HTERT RPE-1 (cell line): ENCODE results near the gene STARD9.

ENCODE experiments used
- in situ Hi-C: fragments of 300-500 bp; cut with MboI; formaldehyde crosslinking; loops from 4 replicates; pipeline ENCODE4 v1.14.3; 2020; ENCODE audit warnings: low sequenced_read_pairs

Gene STARD9

GRCh38 chr15:42726114-42726513 lies 150.7 kb downstream of the STARD9 start:
- in situ Hi-C loops: no loop called here

GRCh38 chr15:42727750-42728381 lies 152.5 kb downstream of the STARD9 start:
- in situ Hi-C loops: no loop called here

DNA sequence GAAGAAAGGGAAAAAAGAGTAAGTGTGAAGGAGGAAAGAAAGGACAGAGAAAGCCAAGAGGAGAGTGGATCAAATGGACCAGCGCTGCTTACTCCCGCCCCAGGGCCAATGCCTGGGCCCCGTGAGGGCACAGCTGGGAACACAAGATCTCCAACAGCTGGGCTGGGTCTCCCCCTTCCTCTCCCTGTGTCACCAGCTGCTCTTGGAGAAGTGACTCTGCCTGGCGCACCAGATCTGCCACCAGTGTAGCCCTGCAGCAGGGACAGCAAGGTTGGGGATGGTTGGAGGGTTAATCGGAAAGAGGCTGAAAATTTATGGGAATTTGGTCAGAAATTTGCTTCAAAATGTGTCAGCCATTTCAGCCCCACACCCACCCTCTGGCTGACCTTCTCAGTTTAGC lies 153.2 kb downstream of the STARD9 start:
- in situ Hi-C loops: no loop called here

- in situ Hi-C loops: no loop called here
Measured at GRCh38 chr15:42728972-42729371, 153.6 kb downstream of the STARD9 start.

DNA sequence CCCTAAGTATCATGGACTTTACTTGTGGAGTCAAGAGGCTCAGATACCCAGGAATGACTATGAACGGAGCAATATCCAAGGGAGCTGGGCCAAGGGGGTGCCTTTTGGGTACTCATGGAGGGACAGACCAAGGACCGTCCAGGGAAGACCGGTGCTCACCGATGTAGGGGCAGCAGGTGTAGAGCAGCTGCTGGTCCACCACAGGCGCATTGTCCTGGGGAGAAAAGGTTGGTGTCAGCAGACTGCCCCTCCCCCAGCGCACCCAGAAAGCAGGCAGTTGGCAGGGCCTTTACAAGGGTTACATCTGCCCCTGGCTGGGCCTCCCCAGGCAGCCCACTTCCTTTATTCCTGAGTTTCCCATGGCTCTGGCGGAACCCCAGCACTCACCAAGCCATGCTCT lies 154.0 kb downstream of the STARD9 start:
- in situ Hi-C loops: no loop called here

DNA sequence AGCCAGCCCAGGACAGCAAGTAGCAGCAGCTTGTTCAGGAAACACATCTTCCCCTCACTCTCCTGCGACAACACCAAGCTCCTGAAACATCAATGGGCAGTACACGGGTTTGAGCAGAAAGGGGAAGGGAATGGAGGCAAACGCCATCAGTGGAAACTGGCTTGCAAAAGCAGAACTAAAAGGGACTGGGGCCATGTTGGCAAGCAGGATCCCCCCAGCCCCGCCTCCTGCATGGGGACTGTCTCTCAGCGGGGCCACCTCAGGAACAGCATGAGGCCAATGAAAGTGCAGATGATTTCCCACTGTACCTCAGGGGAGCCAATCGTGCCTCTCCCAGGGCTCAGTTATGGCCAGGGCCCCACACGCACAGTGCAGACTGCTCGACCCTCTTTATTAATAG lies 154.7 kb downstream of the STARD9 start:
- in situ Hi-C loops: no loop called here

GRCh38 chr15:42730536-42730935 lies 155.1 kb downstream of the STARD9 start:
- in situ Hi-C loops: no loop called here

- in situ Hi-C loops: no loop called here
Measured at GRCh38 chr15:42731461-42731860, 156.1 kb downstream of the STARD9 start.

- in situ Hi-C loops: no loop called here
Measured at GRCh38 chr15:42732095-42732827, 156.9 kb downstream of the STARD9 start.

DNA sequence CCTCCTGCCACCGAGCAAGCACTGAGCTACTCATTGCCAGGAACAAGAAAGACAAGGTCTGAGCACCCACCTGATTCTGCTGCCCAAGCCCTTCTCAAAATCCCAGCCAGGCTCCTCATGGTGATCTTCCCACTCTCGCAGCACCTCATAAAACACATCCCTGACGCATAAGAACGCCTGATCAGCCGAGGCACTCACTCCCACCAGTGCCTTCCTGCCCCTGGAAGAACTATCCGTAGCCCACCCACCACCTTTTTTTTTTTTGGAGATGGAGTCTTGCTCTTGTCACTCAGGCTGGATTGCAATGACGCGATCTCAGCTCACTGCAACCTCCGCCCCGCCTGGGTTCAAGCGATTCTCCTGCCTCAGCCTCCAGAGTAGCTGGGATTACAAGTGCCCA lies 157.6 kb downstream of the STARD9 start:
- in situ Hi-C loops: no loop called here

- in situ Hi-C loops: no loop called here
Measured at GRCh38 chr15:42734076-42734672, 158.8 kb downstream of the STARD9 start.

DNA sequence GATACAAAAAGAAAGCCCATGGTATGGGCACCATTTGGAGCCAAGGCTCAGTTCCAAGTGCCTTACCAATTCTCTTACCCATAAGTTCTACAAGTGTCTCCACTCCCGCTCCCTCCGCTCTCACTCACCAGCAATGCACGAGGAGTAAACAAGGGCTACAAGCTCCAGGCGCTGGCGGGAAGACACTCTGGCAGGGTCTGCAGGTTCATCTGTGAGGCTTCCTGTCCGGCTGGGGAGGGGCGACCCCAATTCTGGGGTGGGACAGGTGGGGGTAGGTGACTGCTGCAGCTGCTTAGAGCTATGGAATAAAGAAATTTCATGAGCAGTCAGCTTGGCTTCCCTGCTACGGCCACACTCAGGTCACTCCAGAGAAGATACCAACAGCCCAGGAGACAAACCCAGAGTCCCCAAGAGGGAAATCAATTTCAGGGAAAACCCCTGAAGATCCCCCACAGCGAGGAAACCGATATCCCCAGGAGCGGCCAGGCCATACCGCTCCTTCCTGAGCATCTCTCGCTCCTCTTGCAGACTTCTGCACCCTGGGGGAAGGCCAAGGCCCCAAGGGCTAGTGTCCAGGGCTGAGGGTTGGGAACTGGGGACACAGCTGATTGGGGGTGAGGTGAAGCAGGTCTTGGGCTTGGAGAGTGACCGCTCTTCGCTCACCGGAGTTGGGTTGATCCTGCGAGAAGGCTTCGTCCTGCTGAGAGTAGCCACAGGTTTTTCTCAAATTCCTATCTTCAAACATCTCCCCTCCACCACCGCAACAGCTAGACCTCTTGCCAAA lies 160.2 kb downstream of the STARD9 start:
- in situ Hi-C loops: no loop called here

GRCh38 chr15:42736178-42736792 lies 160.9 kb downstream of the STARD9 start:
- in situ Hi-C loops: no loop called here

- in situ Hi-C loops: no loop called here
Measured at GRCh38 chr15:42736793-42737528, 161.6 kb downstream of the STARD9 start, which contains the start of gene CDAN1. TSS of gene CDAN1 (minus strand) at chr15:42737128. CDS start at chr15:42737102, 26 bp downstream.

GRCh38 chr15:42737529-42738328 lies 162.3 kb downstream of the STARD9 start:
- in situ Hi-C loops: no loop called here

DNA sequence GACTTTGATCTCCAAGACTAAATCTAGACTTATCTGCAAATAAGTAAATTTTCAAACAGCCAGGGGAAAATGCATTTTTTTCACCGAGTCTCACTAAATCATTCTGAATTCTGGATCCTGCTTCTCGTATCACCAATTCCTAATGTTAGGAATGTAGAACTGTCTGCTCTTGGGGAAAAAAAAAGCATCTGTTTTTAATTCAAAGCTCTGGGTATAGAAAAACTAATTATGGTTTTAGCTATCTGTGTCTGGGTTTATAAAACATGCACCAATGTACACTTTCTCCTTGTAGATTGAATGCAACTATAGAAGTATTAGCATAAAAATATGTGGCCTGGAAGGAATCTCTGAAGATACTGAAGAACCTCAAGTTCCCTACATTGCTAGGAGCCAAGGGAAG lies 166.3 kb downstream of the STARD9 start:
- in situ Hi-C loops: no loop called here

GRCh38 chr15:42742149-42742548 lies 166.7 kb downstream of the STARD9 start:
- in situ Hi-C loops: no loop called here

DNA sequence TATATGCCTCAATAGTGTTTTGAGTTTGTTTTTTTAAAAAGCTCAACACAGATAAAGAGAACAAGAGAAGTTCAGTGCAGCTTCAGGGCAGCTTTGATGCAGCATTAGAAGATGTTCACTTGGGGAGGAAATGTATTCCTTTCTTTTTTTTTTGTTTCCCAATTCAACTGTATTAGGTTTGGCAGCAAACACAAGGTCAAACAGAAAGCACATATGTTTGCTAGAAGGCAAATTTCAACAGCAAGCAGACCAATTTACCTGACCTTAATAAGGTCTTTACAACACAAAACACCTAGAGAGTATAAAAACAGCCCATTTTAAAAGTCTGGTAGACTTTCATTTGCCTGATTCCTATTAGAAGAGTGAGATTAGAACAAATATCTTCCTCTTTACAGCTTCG lies 168.8 kb downstream of the STARD9 start:
- in situ Hi-C loops: no loop called here

GRCh38 chr15:42749266-42749665 lies 173.9 kb downstream of the STARD9 start:
- in situ Hi-C loops: no loop called here
